Medulla oblongata (tissue), 1 donor: ENCODE measurements around the gene SAMSN1.
A peak's percentile ranks its signal among the peaks of the same experiment; 100 is the strongest.
"Not testable (repeated sequence)": the region's sequence is repeated elsewhere in the genome, so short reads cannot be mapped to it uniquely, and the experiment has no call there.

ENCODE experiments used
- DNase-seq: peaks from one replicate; pipeline ENCODE4 v3.0.0-alpha.2; 2015; ENCODE audit errors: extremely low spot score

Gene SAMSN1

GRCh38 chr21:14528815-14529214 is 17.3 kb downstream of the SAMSN1 start:
- no peak for DNase-seq

DNA sequence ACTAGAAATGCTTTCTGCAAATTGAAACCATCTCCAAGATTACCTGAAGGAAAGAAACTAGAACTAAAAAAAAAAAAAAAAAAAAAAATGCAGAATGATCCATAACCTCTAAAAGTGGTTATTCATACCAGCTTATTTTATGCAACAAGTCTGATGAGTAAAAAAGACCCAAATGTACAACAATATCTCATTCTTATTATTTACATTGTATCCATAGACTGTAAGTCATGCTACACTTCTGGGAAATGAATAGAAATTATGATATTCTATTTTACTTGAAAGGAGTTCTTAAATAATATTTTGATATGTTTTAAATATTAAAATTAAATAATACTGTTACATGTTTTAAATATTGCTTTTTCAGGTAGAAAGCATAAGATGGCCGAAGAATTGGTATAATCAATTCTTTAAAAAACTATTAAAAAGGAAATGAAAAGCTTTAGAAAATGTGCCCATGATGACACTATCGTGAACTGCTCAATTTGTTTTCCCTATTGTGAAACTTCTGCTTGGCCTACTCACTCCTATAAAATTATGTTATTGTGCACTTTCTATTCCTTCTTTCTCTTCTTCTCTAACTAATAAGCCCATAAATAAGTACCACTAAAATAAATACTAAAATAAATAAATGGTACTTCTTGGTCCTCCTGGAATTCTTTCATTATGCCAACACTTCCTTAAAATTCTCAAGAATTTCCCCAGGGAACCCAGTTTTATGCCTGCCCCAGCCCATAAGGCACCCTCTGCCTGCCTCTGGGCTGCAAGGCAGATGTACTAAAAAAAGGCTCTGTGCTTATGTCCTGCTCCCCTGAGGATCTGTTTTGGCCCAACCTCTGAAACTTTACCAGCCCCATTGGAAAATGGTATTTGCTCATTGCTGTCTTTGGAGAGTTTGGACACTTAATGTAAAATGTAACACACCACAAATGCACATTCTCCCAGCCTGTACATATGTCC is 18.1 kb downstream of the SAMSN1 start:
- DNase-seq, result no peak

GRCh38 chr21:14526836-14527695 is 19.0 kb downstream of the SAMSN1 start:
- DNase-seq, result no peak

GRCh38 chr21:14526199-14526598 is 19.9 kb downstream of the SAMSN1 start:
- no peak for DNase-seq

- peak; percentile 45 for DNase-seq
Measured at GRCh38 chr21:14523234-14523633, 22.9 kb downstream of the SAMSN1 start.

- no peak for DNase-seq
Measured at GRCh38 chr21:14522736-14523135, 23.4 kb downstream of the SAMSN1 start.

DNA sequence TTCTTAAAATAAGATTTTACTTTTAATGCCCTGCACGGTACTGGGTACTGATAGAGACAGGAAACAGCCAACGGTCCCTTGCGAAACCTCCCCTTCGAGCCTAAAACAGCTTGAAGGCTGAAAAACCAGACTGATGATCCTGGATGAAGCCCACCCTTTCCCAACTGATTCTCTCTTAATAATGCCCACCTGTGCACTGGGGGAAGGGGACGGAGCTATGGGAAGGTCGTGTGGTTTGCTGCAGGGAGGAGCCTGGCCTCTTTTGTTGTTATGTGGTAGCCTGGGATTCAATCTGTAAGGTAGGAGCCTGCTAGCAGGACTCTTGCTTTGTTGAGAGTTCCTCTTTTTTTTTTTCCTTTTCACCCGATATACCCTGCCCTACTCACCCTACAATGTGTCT is 25.6 kb downstream of the SAMSN1 start:
- DNase-seq, result peak; percentile 44

DNA sequence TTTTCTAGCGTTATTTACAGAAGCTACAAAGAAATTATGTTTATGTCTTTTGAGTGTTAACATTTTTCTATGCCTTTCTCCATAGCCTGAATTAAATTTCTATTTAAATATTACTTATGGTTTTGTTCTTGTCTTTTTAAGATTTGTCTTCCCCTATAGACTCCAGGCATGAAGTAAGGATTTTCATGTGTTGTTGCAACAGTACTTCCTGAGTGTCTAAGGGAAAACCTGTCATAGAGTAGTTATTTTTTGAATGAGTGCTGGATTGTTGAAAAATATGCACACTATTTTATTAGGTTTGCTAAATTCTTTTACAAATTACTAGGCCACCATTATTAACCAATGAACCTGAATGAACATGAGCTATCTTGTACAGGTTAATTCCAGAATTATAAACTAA is 27.1 kb downstream of the SAMSN1 start:
- DNase-seq, result no peak

GRCh38 chr21:14513804-14514203 is 32.3 kb downstream of the SAMSN1 start:
- DNase-seq, result no peak

DNA sequence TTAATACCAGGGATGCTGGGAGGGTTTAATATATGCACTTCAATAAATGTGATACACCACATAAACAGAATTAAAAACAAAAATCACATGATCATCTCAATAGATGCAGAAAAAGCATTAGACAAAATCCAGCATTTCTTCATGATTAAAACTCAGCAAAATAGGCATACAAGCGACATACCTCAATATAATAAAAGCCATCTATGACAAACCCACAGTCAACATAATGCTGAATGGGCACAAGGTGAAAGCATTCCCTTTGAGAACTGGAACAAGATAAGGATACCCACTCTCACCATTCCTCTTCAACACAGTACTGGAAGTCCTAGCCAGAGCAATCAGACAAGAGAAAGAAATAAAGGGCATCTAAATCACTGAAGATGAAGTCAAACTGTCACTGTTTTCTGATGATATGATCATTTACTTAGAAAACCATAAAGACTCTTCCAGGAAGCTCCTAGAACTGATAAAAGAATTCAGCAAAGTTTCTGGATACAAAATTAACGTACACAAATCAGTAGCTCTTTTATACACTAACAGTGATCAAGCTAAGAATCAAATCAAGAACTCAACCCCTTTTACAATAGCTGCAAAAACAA is 39.2 kb downstream of the SAMSN1 start:
- not testable (repeated sequence) for DNase-seq

- no peak for DNase-seq
Measured at GRCh38 chr21:14500873-14501272, 45.2 kb downstream of the SAMSN1 start.

- DNase-seq, result no peak
Measured at GRCh38 chr21:14499316-14499715, 46.8 kb downstream of the SAMSN1 start.

DNA sequence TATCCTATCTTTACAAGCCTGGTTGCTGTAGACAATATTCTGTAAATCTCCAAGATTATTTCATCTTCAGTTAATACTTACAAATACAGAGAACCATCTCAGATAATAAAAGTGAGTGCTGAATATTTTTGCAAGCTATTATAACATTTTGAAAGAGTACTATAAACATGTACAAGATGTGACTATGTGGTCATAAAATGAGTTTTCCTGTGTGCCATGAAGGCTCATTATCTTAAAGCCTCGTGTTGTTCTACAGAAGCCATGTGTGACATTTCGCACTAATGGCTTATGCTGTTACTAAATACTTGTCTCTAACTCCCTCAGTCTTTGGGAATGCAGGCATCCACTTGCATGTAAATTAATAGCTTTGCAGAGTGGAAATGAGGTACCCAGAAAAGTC is 48.3 kb downstream of the SAMSN1 start:
- DNase-seq, result no peak

DNA sequence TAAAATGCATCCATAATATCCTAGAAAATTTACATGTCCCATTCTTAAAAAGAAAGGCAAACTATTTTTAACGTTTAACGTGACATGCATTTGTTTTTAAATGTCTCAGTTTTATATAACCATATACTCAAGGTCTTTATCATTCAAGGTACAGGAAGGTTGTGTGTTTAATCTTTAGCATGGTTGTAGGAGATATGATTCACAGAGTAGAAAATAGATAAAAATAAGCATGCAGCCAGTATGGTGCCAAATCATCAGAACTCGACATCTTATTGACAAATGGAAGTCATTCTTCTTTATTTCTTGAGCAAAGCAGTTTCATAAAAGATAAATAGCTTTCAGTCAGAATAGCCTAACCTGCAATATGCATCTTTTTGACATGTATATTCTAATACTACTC is 51.0 kb downstream of the SAMSN1 start:
- no peak for DNase-seq

DNA sequence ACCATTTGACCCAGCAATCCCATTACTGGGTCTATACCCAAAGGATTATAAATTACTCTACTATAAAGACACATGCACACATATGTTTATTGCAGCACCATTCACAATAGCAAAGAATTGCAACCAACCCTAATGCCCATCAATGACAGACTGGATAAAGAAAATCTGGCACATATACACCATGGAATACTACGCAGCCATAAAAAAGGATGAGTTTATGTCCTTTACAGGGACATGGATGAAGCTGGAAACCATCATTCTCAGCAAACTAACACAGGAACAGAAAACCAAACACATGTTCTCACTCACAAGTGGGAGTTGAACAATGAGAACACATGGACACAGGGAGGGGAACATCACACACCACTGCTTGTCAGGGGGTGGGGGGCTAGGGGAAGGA is 51.9 kb downstream of the SAMSN1 start:
- not testable (repeated sequence) for DNase-seq

- no peak for DNase-seq
Measured at GRCh38 chr21:14493731-14494130, 52.4 kb downstream of the SAMSN1 start.

DNA sequence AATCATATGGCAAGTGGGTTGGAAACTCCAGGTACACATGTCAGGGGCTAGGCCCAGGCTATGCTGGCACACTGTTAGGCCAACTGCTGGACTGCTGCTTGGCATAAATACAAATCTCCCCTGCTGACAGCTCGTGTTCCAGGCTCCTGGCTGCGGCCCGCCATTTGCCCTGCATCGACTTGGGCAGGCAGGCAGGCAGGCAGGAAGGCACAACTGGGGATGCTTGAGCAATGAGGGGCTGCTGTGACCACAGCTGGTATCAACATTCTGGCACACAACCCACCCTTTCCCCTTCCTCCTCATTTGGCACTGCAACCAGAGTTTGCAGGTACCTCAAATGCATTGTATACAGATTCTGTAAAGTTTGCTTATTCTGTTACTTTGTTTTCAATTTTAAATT is 53.2 kb downstream of the SAMSN1 start:
- no peak for DNase-seq

- no peak for DNase-seq
Measured at GRCh38 chr21:14491269-14491681, 54.8 kb downstream of the SAMSN1 start.

DNA sequence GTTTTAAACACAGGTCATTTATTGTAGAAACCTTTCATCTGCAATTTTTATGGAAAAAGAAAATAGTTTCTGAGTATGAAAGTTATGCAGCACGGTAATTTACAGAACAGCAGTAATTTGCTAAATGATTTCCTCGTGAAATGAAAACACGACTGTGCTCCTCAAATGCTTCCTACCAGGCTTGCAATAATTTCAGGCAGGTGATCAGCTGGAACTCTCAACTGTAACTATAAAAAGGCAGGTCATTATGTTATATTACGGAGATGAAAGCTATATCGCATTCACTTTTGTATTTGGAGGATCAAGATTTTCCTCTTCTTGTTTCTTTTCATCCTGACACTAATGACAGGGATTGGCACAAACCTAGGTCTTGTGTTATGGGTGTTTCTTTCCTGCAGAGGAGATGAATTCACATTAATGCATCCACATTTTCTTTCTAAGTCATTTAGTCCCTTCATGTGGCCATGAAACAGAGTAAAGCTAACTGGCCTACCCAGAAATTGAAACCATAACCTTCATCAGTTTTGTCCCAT is 57.4 kb downstream of the SAMSN1 start:
- DNase-seq, result no peak

- peak; percentile 35 for DNase-seq
Measured at GRCh38 chr21:14487490-14488432, 58.4 kb downstream of the SAMSN1 start.

DNA sequence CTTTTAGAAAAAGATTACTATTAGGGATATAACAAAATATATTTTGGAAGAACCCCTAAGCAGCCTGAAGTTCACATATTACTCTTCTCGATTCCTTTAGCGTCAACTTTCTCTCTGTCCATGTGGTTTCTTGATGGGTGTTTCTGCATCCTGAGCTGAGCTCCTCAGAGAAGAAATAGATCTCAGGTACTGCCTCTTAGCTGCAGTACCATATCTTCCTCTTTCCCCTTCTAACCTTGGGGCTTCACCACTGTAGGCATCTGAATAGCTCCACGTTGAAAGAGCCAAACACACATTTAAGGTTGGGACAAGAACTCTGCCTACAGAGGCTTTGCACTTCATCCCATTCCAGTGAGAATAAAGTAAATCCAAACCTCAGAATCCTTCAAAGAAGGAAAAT is 59.2 kb downstream of the SAMSN1 start:
- no peak for DNase-seq
